ENCODE data around the gene VMAC. TPM values are rescaled to one million over a fixed set of nuclear protein-coding genes. Genes with fewer than 3 reads are reported as not detected.

Gene VMAC
- total RNA-seq, 1 experiment from 2014 or later = 3.2 TPM

GRCh38 chr19:5893296-5893903 is 11.3 kb upstream of the VMAC start:
- H3K27ac ChIP-seq = no peak overlapping the region
- H3K4me1 ChIP-seq (replicated peaks) = peaks cover 33% of the 10 kb centered on the region
- peak in 1 of 2 experiments; percentile 36 for DNase-seq (ENCODE audit: low read depth in 1 of 2, low spot score in 2 of 2)

DNA sequence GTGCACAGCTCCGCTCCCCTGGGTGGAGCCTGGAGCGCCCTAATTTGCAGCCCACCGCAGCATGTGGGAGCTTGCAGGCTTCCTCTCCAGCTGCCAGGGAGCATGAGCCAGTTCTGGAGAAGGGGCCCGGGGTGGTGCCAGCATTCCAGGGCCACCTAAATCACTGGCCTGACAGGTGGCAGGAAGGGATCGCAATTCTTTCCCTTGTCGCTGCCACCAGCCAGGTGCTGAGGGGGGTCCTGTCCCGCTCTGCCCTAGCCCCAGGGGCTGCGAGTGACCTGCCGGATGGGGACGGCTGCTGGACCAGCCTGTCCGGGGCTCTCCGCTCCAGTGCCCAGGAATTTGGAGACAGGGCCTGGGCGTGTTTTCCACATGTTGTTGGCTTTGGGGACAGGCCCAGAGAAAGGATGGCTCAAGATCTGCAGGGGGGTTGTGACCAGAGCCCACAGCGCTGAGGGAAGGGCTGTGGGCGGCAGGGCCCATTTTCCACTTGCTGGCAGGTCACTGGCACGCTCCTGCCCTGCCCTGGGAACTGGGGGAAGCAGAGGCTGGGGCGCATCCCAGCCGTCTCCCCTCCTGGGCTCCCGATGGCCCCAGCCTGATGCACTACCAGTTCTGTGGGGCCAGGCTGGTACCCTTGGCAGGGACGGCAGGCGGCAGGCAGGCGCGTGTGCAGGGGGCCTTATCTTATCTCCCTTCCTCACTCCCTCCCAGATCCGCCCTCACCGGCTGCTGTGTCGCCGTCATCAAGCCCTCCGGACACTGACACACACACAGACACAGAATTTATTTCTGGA is 10.6 kb upstream of the VMAC start:
- peak in 1 of 2 experiments; percentile 30 for DNase-seq (ENCODE audit: low read depth in 1 of 2, low spot score in 2 of 2)
- H3K27me3 ChIP-seq (replicated peaks) = no peaks in the 10 kb centered on the region
- H3K4me3 ChIP-seq = no peak overlapping the region
- H3K36me3 ChIP-seq = peaks cover 29% of the 10 kb centered on the region
- H3K4me1 ChIP-seq (replicated peaks) = peaks cover 26% of the 10 kb centered on the region
- H3K9me3 ChIP-seq (replicated peaks) = no peaks in the 10 kb centered on the region
- no peak overlapping the region for H3K27ac ChIP-seq

More at GRCh38 chr19:5893296-5893903, 11.3 kb upstream of the VMAC start:
- peaks cover 29% of the 10 kb centered on the region for H3K36me3 ChIP-seq
- no peaks in the 10 kb centered on the region for H3K27me3 ChIP-seq (replicated peaks)
- no peak overlapping the region for H3K4me3 ChIP-seq
- H3K9me3 ChIP-seq (replicated peaks) = no peaks in the 10 kb centered on the region

GRCh38 chr19:5894704-5895349 is 9.8 kb upstream of the VMAC start:
- Histone ChIP-seq H3K9me3 (replicated peaks) (no peaks in the 10 kb centered on the region), H3K36me3 (peaks cover 32% of the 10 kb centered on the region)

GRCh38 chr19:5895409-5895808 is 9.3 kb upstream of the VMAC start:
- peaks cover 13% of the 10 kb centered on the region for H3K4me1 ChIP-seq (replicated peaks)
- peaks cover 38% of the 10 kb centered on the region for H3K36me3 ChIP-seq
- H3K9me3 ChIP-seq (replicated peaks) = no peaks in the 10 kb centered on the region
- H3K27ac ChIP-seq = no peak overlapping the region
- H3K27me3 ChIP-seq (replicated peaks) = no peaks in the 10 kb centered on the region
- no peak for DNase-seq (ENCODE audit: low read depth in 1 of 2, low spot score in 2 of 2)
- no peak overlapping the region for H3K4me3 ChIP-seq

More at GRCh38 chr19:5894704-5895349, 9.8 kb upstream of the VMAC start:
- Histone ChIP-seq H3K4me3 (no peak overlapping the region), H3K4me1 (replicated peaks) (peaks cover 19% of the 10 kb centered on the region), H3K27me3 (replicated peaks) (no peaks in the 10 kb centered on the region), H3K27ac (no peak overlapping the region)
- DNase-seq (ENCODE audit: low read depth in 1 of 2, low spot score in 2 of 2) = no peak

GRCh38 chr19:5895890-5896289 is 8.8 kb upstream of the VMAC start:
- no peak for DNase-seq (ENCODE audit: low read depth in 1 of 2, low spot score in 2 of 2)
- Histone ChIP-seq H3K4me3 (no peak overlapping the region), H3K27ac (no peak overlapping the region)

GRCh38 chr19:5896365-5897076 is 8.2 kb upstream of the VMAC start:
- Histone ChIP-seq H3K9me3 (replicated peaks) (no peaks in the 10 kb centered on the region), H3K27me3 (replicated peaks) (no peaks in the 10 kb centered on the region), H3K27ac (no peak overlapping the region), H3K4me3 (no peak overlapping the region), H3K4me1 (replicated peaks) (peaks cover 9% of the 10 kb centered on the region), H3K36me3 (peaks cover 44% of the 10 kb centered on the region)
- DNase-seq (ENCODE audit: low read depth in 1 of 2, low spot score in 2 of 2) = no peak

More at GRCh38 chr19:5895890-5896289, 8.8 kb upstream of the VMAC start:
- no peaks in the 10 kb centered on the region for H3K9me3 ChIP-seq (replicated peaks)
- peaks cover 40% of the 10 kb centered on the region for H3K36me3 ChIP-seq
- no peaks in the 10 kb centered on the region for H3K27me3 ChIP-seq (replicated peaks)
- peaks cover 9% of the 10 kb centered on the region for H3K4me1 ChIP-seq (replicated peaks)

GRCh38 chr19:5897189-5897969 is 7.3 kb upstream of the VMAC start:
- Histone ChIP-seq H3K9me3 (replicated peaks) (no peaks in the 10 kb centered on the region), H3K4me1 (replicated peaks) (peaks cover 3% of the 10 kb centered on the region), H3K36me3 (peaks cover 48% of the 10 kb centered on the region), H3K4me3 (no peak overlapping the region), H3K27ac (no peak overlapping the region), H3K27me3 (replicated peaks) (no peaks in the 10 kb centered on the region)
- DNase-seq (ENCODE audit: low read depth in 1 of 2, low spot score in 2 of 2) = no peak

- Histone ChIP-seq H3K27ac (no peak overlapping the region), H3K27me3 (replicated peaks) (no peaks in the 10 kb centered on the region), H3K9me3 (replicated peaks) (0 out of 2 replicates have a peak, but pooled peaks cover 2% of the 10 kb centered on the region), H3K36me3 (peaks cover 45% of the 10 kb centered on the region), H3K4me3 (no peak overlapping the region), H3K4me1 (replicated peaks) (peaks cover 6% of the 10 kb centered on the region)
- no peak for DNase-seq (ENCODE audit: low read depth in 1 of 2, low spot score in 2 of 2)
These were observed 4.7 kb upstream of the VMAC start for GRCh38 chr19:5899728-5900526.

GRCh38 chr19:5900976-5901375 is 3.7 kb upstream of the VMAC start:
- Histone ChIP-seq H3K4me1 (replicated peaks) (peaks cover 12% of the 10 kb centered on the region), H3K27me3 (replicated peaks) (no peaks in the 10 kb centered on the region), H3K4me3 (no peak overlapping the region), H3K27ac (no peak overlapping the region), H3K36me3 (peaks cover 34% of the 10 kb centered on the region), H3K9me3 (replicated peaks) (0 out of 2 replicates have a peak, but pooled peaks cover 2% of the 10 kb centered on the region)
- no peak for DNase-seq (ENCODE audit: low read depth in 1 of 2, low spot score in 2 of 2)

GRCh38 chr19:5903056-5903623 is 1.5 kb upstream of the VMAC start:
- no peaks in the 10 kb centered on the region for H3K27me3 ChIP-seq (replicated peaks)
- H3K36me3 ChIP-seq = peaks cover 27% of the 10 kb centered on the region
- H3K4me3 ChIP-seq = peak overlapping the region; percentile 83
- H3K9me3 ChIP-seq (replicated peaks) = 0 out of 2 replicates have a peak, but pooled peaks cover 2% of the 10 kb centered on the region
- peak in 1 of 2 experiments; percentile 36 for DNase-seq (ENCODE audit: low read depth in 1 of 2, low spot score in 2 of 2)
- H3K4me1 ChIP-seq (replicated peaks) = peaks cover 12% of the 10 kb centered on the region
- H3K27ac ChIP-seq = peak overlapping the region; percentile 85

GRCh38 chr19:5903624-5904351 is 884 bp upstream of the VMAC start, which contains the start of gene NDUFA11:
Gene NDUFA11 (minus strand): TSS chr19:5903790. CDS start chr19:5903708, 82 bp downstream.
- H3K27me3 ChIP-seq (replicated peaks) = no peaks in the 10 kb centered on the region
- H3K36me3 ChIP-seq = peaks cover 24% of the 10 kb centered on the region
- H3K4me3 ChIP-seq = peak within 1 kb of the TSS; percentile 83
- DNase-seq (ENCODE audit: low read depth in 1 of 2, low spot score in 2 of 2) = peak; percentile 99
- peaks cover 12% of the 10 kb centered on the region for H3K4me1 ChIP-seq (replicated peaks)
- peak within 1 kb of the TSS; percentile 85 for H3K27ac ChIP-seq
- 0 out of 2 replicates have a peak, but pooled peaks cover 2% of the 10 kb centered on the region for H3K9me3 ChIP-seq (replicated peaks)
